ENCODE data around the gene INPP4B. TPM values are rescaled to one million over a fixed set of nuclear protein-coding genes. Genes with fewer than 3 reads are reported as not detected.

The INPP4B gene
- total RNA-seq, 1 experiment from 2014 or later, result 0.07 TPM

DNA sequence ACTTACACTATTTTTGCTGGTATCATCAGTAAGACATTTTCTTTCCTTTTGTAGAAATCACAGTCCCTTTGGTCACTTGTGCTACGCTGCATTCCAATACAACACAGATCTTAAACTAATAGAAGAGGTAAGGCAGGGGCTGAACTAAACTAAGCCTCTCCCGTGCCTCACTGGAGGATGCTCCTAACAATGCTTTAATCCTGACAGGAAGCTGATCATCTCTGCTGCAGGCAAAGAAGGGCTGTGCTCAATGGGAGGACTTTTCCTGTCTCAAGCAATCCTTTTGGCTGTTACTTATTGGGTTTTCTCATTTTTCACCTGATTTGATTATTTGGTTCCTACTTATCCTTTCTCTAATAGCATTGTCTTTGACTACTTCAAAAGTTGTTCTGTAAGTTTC lies 583.1 kb downstream of the INPP4B start:
- H3K56ac ChIP-seq (ENCODE audit: insufficient read length, low read depth, low read length), result no peak overlapping the region
- no peak overlapping the region for H3K4me3 Mint-ChIP-seq
- no peak for DNase-seq
- H3K27me3 Mint-ChIP-seq (ENCODE audit: low read depth), result no peaks in the 10 kb centered on the region
- no peak overlapping the region for H3K4me2 ChIP-seq (ENCODE audit: insufficient read depth, insufficient read length, low read length)
- no peak overlapping the region for H2BK15ac ChIP-seq (ENCODE audit: low read depth, low read length)
- H3K9ac ChIP-seq (ENCODE audit: extremely low read depth, insufficient read length, low read length), result no peak overlapping the region
- H2BK12ac ChIP-seq (ENCODE audit: insufficient read length, low read depth, low read length), result no peak overlapping the region
- no peaks in the 10 kb centered on the region for H3K9me3 ChIP-seq (ENCODE audit: control insufficient read depth, low read depth, low read length)
- H3K79me1 ChIP-seq (ENCODE audit: insufficient read depth, low read depth, low read length, poor library complexity, severe bottlenecking), result no peaks in the 10 kb centered on the region
- no peak overlapping the region for H4K91ac ChIP-seq (ENCODE audit: insufficient read length, low read depth, low read length)
- WGBS (ENCODE audit: extremely low coverage, insufficient read length, low lambda C conversion rate), result no CpG with 5 or more reads among the region's 2 CpGs
- no peak overlapping the region for H3T11ph ChIP-seq (ENCODE audit: low read length)
- no peaks in the 10 kb centered on the region for H3K79me2 ChIP-seq (ENCODE audit: insufficient read depth, low read length)
- H3K14ac ChIP-seq (ENCODE audit: insufficient read depth, low read length), result no peak overlapping the region
- H4K5ac ChIP-seq (ENCODE audit: insufficient read length, low read depth, low read length), result no peak overlapping the region
- TF ChIP-seq, protein P1, sequence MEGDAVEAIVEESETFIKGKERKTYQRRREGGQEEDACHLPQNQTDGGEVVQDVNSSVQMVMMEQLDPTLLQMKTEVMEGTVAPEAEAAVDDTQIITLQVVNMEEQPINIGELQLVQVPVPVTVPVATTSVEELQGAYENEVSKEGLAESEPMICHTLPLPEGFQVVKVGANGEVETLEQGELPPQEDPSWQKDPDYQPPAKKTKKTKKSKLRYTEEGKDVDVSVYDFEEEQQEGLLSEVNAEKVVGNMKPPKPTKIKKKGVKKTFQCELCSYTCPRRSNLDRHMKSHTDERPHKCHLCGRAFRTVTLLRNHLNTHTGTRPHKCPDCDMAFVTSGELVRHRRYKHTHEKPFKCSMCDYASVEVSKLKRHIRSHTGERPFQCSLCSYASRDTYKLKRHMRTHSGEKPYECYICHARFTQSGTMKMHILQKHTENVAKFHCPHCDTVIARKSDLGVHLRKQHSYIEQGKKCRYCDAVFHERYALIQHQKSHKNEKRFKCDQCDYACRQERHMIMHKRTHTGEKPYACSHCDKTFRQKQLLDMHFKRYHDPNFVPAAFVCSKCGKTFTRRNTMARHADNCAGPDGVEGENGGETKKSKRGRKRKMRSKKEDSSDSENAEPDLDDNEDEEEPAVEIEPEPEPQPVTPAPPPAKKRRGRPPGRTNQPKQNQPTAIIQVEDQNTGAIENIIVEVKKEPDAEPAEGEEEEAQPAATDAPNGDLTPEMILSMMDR (conservative IDR thresholded peaks at IDR 0.05), result no peak
- H2AFZ ChIP-seq (ENCODE audit: low read length), result no peak overlapping the region
- no peak overlapping the region for H3K18ac ChIP-seq (ENCODE audit: insufficient read length, low read depth, low read length)
- H3K27me3 ChIP-seq (ENCODE audit: insufficient read depth, low read length), result no peaks in the 10 kb centered on the region
- H3K23me2 ChIP-seq (ENCODE audit: insufficient read length, low read depth, low read length, poor library complexity, severe bottlenecking), result no peaks in the 10 kb centered on the region
- H3K23ac ChIP-seq (ENCODE audit: insufficient read length, low read depth, low read length), result no peak overlapping the region
- H3K4ac ChIP-seq (ENCODE audit: low read depth, low read length), result no peak overlapping the region
- peaks cover 0 to 2% of the 10 kb centered on the region in 2 experiments; a peak in 3 of 5 replicates for H3K9me3 Mint-ChIP-seq
- H3K27ac Mint-ChIP-seq, result no peak overlapping the region
- no peak overlapping the region for H2BK5ac ChIP-seq (ENCODE audit: insufficient read length, low read length)
- H3K4me1 Mint-ChIP-seq, result peaks cover 0 to 5% of the 10 kb centered on the region in 2 experiments; a peak in 3 of 4 replicates
- H4K8ac ChIP-seq (replicated peaks; ENCODE audit: insufficient read length, low read depth, low read length), result no peak overlapping the region
- no peaks in the 10 kb centered on the region for H3K36me3 Mint-ChIP-seq (ENCODE audit: insufficient read depth in 1 of 3, low read depth in 3 of 3)
- H2BK120ac ChIP-seq (ENCODE audit: low read depth, low read length, poor library complexity, severe bottlenecking), result no peak overlapping the region
- no peaks in the 10 kb centered on the region for H4K20me1 ChIP-seq (ENCODE audit: control insufficient read depth, insufficient read depth, insufficient read length)
- no peak overlapping the region for H3K27ac ChIP-seq (ENCODE audit: insufficient read length, low read depth, low read length)
- no peak overlapping the region for H2AK5ac ChIP-seq (ENCODE audit: insufficient read length, low read length)
- no peaks in the 10 kb centered on the region for H3K4me1 ChIP-seq (ENCODE audit: insufficient read depth, low read length)
- no peak overlapping the region for H2BK20ac ChIP-seq (ENCODE audit: low read depth, low read length, poor library complexity, severe bottlenecking)

Data from H9 (cell line).